NCI-H1092 (cell line): ENCODE measurements around the gene AHI1.

Source experiments
- DNase-seq: peaks from one replicate; lab custom pipeline; 2025; lab: John Stamatoyannopoulos, UW

AHI1 gene

DNA sequence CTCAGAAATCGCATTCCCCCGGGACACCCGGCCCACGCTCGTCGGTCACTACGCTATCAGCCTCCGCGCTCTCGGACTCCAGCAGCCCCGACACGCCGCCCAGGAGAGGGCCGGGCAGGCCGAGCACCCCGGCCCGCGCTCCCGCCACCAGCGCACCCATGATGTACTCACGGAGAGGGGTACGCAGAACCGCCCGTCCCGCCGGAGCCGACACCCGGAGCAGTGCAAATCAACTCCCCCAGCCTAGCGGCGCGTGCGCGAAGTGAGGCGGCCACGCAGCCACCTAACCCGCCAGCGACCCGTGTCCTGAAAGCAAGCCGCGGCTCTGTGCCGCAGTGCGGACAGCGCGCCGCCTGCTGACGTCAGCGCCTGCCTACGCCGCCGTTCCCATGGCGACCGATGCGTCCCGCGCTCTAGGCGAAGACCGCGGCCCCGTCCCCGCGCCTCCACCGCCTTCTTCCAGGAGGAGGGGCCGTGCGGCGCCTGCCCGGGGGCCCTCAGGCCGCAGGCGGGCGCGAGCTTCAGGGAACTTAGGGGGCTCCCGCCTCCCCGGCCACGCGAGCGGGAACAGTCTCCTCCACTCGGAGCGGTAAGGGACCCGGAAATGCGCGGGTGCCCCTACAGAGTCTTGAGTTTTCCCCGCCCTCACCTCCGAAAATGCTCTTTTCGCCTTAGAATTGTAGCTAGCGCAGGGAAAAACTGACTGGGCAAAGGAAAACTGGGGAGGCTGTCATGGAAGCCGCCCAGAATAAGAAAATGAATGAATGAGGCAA, at the start of gene AHI1:
Gene AHI1, minus strand, starts transcription at position 329 of the 773 bp plus-strand sequence. CDS start 5,503 bp downstream, outside the sequence.
- peak; percentile 89 for DNase-seq

DNA sequence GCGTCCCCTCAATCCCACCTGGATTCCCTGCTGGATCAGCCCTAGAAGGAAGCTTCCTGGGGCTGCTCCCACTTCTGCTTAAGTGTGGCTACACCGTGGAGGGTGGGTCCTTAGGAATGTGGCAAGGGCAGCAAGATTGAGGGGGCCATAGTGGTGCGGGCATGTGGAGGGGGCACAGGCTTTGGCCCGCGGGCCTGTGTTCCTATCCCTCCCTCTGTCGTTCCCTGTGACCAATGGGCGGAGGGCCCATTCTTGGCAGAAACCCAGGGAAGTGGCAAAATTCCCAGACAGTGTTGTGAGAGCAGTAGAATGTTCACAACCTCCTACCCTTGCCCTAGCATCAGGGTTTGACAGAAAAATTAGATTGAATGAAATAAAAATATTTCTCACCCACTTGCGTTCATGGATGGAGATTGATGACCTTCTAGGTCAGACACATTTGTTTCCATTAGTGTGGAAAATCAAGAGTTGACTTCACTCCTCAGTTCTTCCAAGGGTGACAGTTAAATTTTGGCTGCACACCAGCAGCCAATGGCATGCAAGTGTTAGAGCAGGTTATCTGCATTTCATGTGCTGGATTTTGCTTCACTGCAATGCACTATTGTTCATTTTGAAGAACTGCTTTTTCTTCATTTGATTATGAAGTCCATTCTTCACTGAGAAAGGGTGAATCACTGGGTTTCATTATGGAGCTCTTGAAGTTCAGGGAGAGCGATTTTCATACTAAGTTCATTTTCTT, 49.3 kb upstream of the AHI1 start:
- no peak for DNase-seq

DNA sequence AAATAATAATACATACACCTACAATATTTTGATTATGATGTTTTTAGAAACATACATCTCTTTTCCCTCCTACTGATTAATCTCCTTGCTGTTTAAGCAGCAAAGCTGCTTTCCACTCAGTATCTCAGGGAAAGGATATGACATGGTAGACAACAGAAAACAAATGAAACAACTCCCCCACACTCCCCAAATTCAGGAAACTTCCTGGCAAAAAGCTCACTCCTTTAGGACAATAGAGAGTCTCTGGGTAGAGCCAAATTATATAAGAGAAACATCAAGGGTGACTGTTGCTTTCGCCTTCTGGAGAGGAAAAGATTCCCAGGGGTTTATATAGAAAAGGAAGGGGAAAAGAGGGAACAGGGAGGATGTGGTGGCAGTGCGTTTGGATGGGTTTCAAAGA, 48.7 kb upstream of the AHI1 start:
- DNase-seq: no peak

DNA sequence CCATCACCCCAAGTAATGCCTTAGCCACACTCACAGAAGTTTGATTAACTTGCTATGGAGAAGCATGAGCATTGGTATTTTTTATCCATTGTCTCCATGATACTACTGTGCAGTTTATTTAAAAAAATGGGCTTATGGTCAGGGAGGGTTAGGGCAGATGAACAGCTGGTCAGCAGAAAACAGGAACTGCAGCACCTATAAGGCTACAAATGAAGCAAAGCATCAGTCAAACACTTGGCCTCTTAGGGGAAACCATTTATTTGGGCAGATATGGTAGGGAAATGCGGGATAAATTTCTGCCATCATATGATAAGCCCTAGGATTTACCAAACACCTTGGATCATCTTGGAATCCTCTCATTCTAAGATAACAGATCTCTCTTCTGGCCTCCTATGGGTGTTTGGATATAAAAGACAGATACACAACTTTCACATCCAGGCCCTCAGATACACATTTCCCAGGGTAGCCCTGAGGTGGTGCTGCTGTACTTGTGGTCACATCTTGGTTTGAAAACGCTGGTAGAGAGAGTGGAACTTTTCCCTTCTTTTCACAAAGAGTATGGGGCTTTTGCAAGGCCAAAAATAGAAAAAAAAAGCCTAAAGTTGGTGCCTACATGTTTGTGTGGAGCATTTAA, 42.8 kb upstream of the AHI1 start:
- DNase-seq: no peak

DNA sequence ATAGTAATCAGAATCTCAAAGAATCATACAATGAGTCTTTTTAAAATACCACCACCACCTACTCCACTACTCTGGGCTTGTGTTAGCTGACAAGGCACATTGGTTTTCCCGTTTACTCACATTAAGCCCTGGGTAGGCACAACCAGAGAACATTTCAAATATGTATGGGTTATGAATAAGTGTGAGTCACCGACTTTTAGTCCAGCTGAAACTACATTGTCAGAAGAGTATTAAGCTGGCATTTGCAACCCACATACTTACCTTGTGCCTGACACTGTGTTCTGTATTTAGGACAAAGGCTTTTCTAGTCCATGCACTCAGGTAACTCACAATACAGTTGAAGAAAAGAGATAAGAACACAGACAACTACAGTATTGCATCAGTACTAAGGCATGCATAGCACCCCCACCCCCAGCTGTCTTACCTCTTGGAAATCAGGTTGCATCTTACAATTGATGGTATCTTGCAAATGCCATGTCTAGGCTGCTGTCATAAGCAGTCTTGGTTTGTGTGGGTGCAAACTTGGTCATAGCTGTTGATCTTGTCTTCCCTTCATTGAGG, 40.3 kb upstream of the AHI1 start:
- no peak for DNase-seq

DNA sequence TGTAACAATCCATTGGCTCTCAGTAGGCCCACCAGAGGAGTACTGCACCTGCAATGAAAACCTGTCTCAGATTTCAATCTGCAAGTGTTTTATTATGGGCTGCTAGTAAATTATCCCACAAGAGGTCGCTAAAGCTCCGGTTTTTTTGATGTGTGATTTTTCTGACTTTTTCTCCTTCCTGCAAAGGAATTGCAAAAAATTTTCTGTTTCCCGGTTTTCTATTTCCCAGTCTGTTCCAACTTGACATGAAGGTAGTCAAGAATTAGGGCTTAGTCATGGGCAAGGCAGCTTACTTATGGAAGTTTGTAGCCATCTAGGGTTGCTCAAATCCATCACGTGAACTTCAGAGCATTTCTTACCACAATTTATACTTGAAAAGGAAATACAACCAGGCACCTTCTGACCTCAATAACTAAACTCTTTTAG, 38.5 kb upstream of the AHI1 start:
- no peak for DNase-seq

DNA sequence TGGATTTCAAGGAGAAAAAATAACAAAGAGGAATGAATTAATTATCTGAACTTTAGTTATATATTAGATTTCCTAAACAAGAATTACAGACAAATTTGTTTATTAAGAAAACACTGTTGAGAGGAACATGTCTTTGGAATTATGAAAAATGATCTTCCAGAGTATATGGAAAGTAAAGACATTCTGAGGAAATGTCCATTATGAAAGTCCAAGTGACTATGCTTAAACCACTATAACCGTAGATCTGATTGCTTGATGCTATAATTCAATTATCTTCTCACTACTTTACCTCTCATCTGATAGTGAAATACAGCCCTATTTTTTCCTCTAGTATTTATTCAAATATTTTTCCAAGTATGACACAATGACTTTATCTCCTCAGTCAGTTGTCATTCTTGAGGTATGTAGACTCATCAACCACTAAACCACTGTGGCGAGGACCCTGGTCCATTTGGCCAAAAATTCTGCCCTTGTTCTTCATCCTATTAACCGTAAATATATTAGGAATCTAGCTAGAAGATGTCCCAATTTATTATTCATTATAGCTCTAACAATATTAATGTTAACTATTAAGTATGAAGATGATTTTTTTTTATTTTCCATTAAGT, 37.3 kb upstream of the AHI1 start:
- no peak for DNase-seq

DNA sequence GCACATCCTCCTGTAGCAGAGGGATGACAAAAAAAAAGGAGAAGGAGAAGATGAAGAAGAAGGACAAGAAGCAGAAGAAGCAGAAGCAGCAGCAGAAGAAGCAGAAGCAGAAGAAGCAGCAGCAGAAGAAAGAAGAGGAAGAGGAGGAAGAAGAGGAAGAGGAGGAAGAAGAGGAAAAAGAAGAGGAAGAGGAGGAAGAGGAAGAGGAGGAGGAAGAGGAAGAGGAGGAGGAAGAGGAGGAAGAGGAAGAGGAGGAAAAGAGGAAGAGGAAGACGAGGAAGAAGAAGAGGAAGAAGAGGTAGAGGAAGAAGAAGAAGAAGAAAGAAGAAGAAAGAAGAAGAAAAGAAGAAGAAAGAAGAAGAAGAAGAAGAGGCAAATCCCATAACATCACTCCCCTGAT, 35.0 kb upstream of the AHI1 start:
- no peak for DNase-seq

DNA sequence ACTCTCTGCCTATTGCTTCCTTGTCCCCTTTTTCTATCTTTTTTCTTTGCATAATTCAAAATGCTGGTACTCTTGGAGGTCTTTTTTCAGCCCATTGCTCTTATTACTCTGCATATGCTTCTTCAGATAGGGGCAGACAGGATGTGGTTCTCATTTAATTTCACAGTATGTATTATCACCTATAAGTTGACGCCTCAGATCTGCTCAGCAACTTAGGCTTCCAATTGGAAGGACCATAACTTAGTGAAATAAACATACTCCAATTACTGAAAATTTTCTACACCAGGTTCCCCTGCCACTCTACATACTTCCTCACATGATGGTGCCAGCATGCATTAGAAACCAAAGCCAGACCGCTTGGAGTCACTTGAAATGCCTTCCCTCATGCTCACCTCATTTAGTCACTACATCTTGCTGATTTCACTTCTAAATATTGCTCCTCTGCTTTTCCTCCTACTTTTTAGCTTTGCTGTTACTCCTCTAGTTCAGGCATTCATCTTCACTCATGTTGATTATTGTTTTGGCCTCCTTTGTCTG, 34.5 kb upstream of the AHI1 start:
- no peak for DNase-seq

DNA sequence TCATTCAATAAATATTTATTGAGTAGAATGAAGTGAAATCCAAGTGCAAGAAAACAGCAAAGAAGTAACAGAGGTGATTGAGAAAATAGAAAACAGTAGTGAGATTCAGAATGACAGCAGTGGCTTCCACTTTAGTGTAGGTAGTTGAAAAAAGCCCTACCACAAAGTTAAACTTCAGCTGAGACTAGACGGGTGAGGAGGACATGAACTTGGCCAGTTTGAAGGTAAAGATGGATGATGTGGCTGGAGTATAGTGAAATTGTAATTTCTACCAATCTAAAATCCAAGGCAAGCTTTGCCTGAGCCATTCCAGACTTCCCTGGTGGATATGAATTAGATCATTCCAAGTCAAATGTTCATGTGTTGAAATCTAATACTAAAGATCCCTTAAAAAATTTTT, 32.6 kb upstream of the AHI1 start:
- DNase-seq: no peak

DNA sequence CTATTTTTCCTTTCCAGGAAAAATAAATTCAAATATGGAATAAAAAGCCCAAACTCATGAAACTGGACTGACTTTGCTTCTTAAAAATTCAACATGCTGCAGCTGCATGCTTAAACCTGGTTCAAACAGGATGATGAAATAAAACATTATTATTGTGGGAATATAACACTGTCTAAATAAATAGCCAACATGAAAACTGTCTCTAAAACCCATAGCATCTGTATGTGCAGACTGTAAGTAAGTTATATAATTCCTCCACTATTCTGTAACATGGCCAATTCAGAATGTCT, 30.4 kb upstream of the AHI1 start:
- DNase-seq: no peak

DNA sequence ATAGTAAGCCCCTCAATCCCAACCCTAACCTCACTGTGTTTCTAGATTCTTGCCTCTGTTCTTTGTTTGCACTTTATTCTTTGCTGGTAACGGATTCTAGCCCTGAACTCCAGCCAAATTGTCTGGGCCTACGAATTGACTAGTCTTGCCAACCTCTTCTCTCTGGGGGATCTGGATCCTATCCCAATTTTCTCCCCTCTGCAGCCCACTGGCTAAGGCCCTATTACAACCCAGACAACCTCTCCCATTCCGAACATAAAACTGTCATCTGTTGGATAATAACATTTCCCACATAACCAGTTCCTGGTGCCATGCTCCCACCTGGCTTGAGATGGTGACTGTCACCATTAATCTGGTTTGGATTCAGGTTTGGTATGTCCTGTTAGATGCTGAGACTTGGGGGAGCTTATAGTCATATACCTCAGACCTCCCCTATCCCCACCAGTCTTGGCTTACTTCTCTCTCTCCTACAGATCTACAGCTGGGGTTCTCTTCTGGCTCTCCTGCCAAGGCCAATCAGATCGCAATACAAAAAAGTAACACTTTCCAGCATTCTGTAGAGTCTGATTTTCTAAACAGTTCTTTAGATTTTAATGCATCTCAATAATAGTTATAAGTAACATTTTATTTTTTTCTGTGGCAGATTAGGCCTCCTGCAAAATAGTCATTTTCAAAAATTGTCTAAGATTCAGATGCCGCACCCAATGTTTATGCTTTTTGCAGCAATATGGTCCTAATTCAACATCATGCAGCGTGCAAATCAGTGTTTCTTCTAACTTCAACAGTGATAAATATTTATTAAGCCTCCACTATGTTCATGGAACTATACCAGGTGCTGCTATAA, 29.8 kb upstream of the AHI1 start:
- no peak for DNase-seq

DNA sequence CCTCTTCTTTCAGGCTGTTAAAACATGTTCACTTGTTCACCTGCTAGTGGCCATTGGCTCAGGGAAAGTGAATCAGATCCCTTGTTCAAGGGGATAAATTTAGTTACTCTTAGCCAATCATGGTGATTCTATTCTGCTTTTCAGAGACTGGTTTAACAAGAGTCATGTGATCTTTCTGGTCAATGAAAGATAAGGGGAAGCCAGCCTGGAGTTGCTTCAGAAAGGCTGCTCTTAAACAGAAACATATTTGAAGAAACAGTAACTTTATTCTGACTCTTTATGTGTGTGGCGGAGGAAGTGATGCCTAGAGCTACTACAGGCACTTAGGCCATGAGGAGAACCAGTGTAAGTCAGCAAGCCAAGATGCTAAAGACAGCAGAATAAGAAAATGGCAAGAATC, 28.1 kb upstream of the AHI1 start:
- DNase-seq: no peak

DNA sequence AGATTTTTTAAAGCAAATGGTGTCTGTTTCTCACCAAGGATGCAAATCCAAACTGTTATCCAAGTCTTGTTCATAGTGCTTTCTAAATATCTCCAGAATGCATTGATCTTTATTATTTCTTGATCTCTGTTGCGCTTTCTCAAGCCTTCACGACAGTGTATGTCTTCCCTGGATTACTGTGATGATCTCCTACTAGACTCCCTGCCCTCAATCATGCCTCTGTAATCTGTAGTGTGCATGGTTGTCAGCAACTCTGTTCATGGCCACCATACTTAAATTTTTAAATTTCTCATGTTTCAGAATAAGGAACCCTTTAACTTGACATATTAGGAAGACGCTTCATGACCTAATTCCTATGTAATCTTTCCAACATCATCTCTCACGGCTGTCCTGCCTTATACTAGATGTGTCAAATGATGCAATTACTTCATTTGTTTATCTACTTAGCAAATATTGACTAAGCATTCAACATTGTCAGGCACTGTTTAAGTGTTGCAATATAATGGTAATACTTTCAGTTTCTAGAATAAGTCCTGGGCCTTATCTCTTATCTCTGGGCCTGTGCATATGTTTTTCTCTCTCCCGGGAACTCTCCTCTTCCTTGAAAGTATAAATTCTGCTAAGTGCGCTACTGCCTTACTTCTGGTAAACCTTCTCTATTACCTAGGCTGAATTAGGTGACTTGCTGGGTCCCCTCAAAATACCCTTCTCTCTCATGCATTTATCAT, 25.6 kb upstream of the AHI1 start:
- DNase-seq: no peak

DNA sequence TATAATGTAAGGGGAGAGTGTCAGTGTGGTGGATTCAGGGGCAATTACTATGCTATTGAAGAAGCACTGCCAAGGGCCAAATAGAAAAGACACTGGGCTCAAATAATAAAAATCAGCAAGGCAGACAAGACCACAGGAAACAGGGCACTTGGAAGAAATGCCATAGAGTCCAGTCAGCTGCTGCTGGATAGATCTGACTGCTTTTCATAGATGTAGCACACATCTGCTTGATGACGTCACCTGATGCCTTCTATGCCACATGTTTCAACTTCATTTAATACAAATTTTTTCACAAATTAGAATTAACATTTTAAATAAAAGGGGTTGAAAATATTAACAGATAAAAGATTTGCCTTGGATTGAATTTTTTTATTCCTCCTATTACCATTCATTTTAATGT, 23.9 kb upstream of the AHI1 start:
- no peak for DNase-seq

DNA sequence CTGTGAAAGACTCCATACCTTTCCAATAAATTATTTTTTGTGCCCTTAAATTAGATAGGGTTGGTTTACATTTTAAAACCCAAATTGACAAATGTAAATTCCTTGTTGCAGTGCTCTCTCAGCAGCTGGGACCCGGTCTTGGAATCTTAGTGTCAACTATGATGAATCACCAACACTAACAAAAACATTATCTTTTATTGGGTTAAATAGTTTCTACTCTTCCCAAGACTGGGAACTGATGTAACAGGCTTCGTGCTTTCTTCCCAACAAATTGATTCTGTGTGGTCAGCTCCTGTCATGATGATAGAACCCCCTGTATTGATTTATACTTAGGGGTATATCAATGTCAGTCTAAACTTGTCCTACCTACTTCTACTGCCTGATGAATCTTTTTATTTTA, 23.2 kb upstream of the AHI1 start:
- no peak for DNase-seq

DNA sequence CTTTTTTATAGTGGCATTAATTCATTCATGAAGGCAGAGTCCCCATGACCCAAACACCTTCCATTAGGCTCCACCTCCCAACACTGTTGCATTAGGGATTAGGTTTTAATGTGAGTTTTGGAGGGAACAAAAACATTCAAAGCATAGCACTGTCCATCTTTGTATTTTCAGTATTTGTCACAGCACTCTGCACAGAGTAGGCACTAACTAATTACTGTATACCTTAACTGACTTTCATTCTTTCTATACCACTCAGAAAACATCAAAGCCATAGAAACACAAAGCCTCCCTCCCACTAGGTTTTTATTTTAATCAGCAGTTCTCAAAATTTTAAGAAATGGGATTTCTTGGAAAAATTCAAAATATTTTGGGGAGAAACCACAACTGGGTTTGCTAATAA, 21.8 kb upstream of the AHI1 start:
- DNase-seq: no peak

DNA sequence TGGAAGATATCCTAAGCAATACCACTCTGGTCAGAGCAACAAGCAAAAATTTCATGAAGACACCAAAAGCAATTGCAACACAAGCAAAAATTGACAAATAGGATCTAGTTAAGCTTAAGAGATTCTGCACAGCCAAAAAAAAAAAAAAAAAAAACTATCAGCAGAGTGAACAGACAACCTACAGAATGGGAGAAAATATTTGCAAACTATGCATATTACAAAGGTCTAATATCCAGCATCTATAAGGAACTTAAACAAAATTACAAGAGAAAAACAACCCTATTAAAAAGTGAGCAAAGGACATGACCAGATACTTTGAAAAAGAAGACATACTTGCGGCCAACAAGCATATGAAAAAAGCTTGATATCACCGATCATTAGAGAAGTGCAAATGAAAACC, 20.0 kb upstream of the AHI1 start:
- DNase-seq: no peak

DNA sequence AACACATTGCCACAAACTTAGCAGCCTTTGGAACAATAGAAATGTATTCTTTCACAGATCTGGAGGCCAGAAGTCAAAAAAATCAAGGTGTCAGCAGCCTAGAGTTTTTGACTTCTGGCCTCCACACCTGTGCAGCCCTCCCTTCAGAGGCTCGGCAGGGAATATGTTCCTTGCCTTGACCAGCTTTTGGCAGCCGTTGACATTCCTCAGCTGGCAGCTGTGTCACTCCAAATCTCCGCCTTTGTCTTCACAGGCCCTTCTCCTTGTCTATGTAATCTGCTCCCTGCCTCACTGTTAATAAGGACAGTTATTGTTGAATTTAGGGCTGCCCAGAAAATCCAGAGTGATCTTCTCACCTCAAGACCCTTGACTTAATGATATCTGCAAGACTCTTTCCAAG, 17.2 kb upstream of the AHI1 start:
- DNase-seq: no peak

DNA sequence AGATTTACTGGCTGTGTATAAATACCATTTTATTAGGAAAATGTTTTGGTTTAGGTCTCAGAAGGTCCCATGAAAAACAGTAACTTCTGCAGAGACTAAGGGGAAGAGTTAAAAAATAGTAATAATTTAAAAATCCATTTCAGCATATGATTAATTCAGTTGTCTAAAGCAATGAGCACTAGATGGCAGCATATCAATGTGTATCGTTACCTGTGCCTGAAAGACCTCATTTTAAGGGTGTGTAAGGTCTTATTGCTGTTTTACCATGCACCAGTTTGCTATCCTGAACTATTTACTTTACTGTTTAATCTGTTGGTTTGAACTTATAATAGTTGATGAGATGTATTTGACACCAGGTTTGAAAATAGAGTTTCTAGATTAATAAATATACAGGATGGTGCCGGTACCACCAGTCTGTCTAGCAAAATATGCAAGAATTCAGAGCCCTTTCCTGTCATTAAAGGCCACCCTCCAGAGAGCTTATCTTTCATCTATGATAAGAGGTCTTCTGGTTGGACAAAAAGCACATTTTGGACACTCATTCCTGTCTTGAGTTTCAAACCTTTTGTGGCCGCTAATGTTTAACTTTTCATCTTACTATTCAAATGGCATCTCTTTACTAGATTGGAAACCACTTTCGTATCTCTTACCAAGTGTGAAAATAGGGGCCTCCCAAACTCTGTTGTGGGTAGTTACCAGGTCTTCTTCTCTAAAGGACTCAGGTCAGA, 8.9 kb upstream of the AHI1 start:
- peak; percentile 20 for DNase-seq
